ENCODE data around the gene IGLL1. TPM values are rescaled to one million over a fixed set of nuclear protein-coding genes. Genes with fewer than 3 reads are reported as not detected.

IGLL1 gene
- total and polyA plus RNA-seq, 2 experiments from 2014 or later, result not detected

GRCh38 chr22:23548501-23549197, 31.4 kb downstream of the IGLL1 start:
- Histone ChIP-seq H2AFZ (no peak overlapping the region), H3K27ac (ENCODE audit: low read depth) (no peak overlapping the region), H3K27me3 (ENCODE audit: insufficient read depth) (no peaks in the 10 kb centered on the region), H3K9me2 (ENCODE audit: insufficient read depth) (peaks cover 9% of the 10 kb centered on the region; the same call in 1 of the 2 replicates), H3K4me2 (no peak overlapping the region), H3F3A (replicated peaks; ENCODE audit: low read depth) (no peaks in the 10 kb centered on the region), H3K4me3 (no peak overlapping the region), H3K4me1 (ENCODE audit: insufficient read depth) (no peaks in the 10 kb centered on the region), H3K36me3 (ENCODE audit: insufficient read depth) (no peaks in the 10 kb centered on the region), H3K79me2 (replicated peaks; ENCODE audit: insufficient read depth) (no peaks in the 10 kb centered on the region), H4K20me1 (replicated peaks; ENCODE audit: insufficient read depth) (no peaks in the 10 kb centered on the region)
- H3K27ac Mint-ChIP-seq, result no peak overlapping the region
- no peak for TF ChIP-seq REST (IDR thresholded peaks at IDR 0.05; ENCODE audit: unreplicated experiment)
- TF ChIP-seq ZNF114 (CRISPR knock-in tag; IDR thresholded peaks at IDR 0.05), result no peak
- TF ChIP-seq ZNF331 (CRISPR knock-in tag; IDR thresholded peaks at IDR 0.05; ENCODE audit: low read depth), result no peak
- TF ChIP-seq JUNB (IDR thresholded peaks at IDR 0.05; ENCODE audit: unreplicated experiment), result no peak
- H3K27me3 Mint-ChIP-seq (ENCODE audit: insufficient read depth, low read depth, poor library complexity), result peaks cover 10% of the 10 kb centered on the region
- no peaks in the 10 kb centered on the region for H3K4me1 Mint-ChIP-seq
- H3K4me3 Mint-ChIP-seq, result no peak overlapping the region
- H3K9me3 Mint-ChIP-seq, result peaks cover 15% of the 10 kb centered on the region
- H3K36me3 Mint-ChIP-seq (ENCODE audit: low read depth), result no peaks in the 10 kb centered on the region
- ATAC-seq (no peak), DNase-seq (ENCODE audit: low spot score) (no peak)

DNA sequence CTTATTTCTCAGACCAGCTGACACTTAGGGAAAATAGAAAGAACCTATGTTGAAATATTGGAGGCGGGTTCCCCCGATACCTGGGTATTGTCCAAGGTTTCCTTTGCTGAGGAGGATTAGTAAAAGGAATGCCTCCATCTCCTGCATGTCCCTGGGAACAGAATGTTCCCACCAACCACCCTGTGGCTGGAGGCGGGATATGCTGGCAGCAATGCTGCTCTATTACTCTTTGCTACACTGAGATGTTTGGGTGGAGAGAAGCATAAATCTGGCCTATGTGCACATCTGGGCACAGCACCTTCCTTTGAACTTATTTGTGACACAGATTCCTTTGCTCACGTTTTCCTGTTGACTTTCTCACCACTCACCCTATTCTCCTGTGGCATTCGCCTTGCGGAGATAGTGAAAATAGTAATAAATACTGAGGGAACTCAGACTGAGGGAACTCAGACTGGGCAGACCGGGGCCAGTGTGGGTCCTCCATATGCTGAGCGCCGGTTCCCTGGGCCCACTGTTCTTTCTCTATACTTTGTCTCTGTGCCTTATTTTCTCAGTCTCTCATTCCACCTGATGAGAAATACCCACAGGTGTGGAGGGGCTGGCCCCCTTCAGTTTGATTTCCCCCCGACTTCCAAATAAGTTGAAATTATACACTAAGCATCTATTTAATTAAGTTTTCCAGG, 32.1 kb downstream of the IGLL1 start:
- H3K27ac Mint-ChIP-seq, result no peak overlapping the region
- no peaks in the 10 kb centered on the region for H3K36me3 ChIP-seq (ENCODE audit: insufficient read depth)
- H2AFZ ChIP-seq, result no peak overlapping the region
- H3K4me1 Mint-ChIP-seq, result no peaks in the 10 kb centered on the region
- H3K9me3 Mint-ChIP-seq, result peaks cover 15% of the 10 kb centered on the region
- H3K79me2 ChIP-seq (replicated peaks; ENCODE audit: insufficient read depth), result no peaks in the 10 kb centered on the region
- H3K27me3 Mint-ChIP-seq (ENCODE audit: insufficient read depth, low read depth, poor library complexity), result peaks cover 7% of the 10 kb centered on the region
- H3K27ac ChIP-seq (ENCODE audit: low read depth), result no peak overlapping the region
- H3K4me2 ChIP-seq, result no peak overlapping the region
- H4K20me1 ChIP-seq (replicated peaks; ENCODE audit: insufficient read depth), result no peaks in the 10 kb centered on the region
- DNase-seq (ENCODE audit: low spot score), result no peak
- no peak overlapping the region for H3K4me3 ChIP-seq
- no peaks in the 10 kb centered on the region for H3K36me3 Mint-ChIP-seq (ENCODE audit: low read depth)
- no peaks in the 10 kb centered on the region for H3F3A ChIP-seq (replicated peaks; ENCODE audit: low read depth)
- TF ChIP-seq CREB1 (CRISPR knock-in tag; IDR thresholded peaks at IDR 0.05; ENCODE audit: low read depth), result no peak
- no peak for TF ChIP-seq ZNF462 (CRISPR knock-in tag; IDR thresholded peaks at IDR 0.05)
- TF ChIP-seq EZH2 (IDR thresholded peaks at IDR 0.05; ENCODE audit: low read depth, unreplicated experiment), result no peak
- no peak overlapping the region for H3K4me3 Mint-ChIP-seq
- ATAC-seq, result no peak
- no peaks in the 10 kb centered on the region for H3K4me1 ChIP-seq (ENCODE audit: insufficient read depth)
- H3K9me2 ChIP-seq (ENCODE audit: insufficient read depth), result peaks cover 9% of the 10 kb centered on the region; the same call in 1 of the 2 replicates
- no peaks in the 10 kb centered on the region for H3K27me3 ChIP-seq (ENCODE audit: insufficient read depth)

Measured in GM23338 (cell line).